Stimulated activated CD4-positive, alpha-beta T cell treated with anti-CD3 and anti-CD28 coated beads, TNF-alpha, amount 100 ng/mL, for 48 hours (primary cell): ENCODE measurements around the gene SCUBE1.

Experiments used
- DNase-seq, 3 donors: peaks; one replicate each; pipeline ENCODE4 v3.0.0-alpha.2; 2020; ENCODE audit warnings: low read depth in 3 of 3

SCUBE1 gene

DNA sequence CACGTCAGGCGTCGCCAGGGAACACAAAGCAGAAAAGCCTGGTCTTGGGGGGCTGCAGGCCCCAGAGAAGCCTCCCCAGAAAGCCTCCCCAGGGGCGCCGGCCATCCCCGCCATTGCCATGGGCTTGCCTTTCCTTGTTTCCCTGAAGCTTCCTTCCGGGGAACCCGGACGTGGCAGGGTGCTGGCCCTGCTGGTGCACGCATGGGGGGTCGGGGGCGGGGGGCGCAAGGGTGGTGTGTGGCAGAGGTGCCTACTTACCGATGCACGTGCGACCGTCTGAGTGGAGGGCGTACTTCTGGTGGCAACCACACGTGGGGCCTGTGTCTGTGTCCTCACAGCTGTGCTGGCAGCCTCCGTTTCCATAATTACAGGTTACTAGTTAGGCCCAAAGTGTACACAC lies 85.2 kb downstream of the SCUBE1 start:
- no peak for DNase-seq

- DNase-seq = no peak
Measured at GRCh38 chr22:43257549-43257948, 85.6 kb downstream of the SCUBE1 start.

DNA sequence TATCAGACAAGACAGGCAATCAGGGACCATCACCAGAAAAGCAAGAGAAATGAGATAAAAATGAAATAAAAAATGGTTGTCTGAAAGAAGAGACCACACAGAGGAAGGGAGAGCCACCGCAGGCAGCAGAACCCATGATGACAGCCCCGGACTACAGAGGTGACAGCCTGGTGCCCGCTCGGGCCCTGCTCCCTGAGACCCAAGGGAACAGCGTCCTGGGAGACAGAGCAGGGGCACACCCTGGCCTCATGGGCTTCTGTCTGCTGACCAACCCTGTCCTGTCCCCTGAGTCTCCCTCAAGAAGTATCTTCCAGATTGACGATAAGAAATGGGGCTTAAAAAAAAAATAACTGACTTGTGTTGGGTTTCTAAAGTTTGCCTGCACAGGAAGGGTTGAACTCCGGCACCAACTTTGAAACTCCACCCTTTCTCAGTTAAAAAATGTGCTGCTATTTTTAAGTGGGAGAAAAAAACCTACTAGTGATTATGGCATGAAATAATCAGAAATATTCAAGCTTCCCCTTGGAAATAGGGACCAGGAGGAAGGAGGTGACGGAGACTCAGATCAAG lies 86.1 kb downstream of the SCUBE1 start:
- no peak for DNase-seq

GRCh38 chr22:43256569-43256968 lies 86.6 kb downstream of the SCUBE1 start:
- DNase-seq = no peak

- DNase-seq = no peak
Measured at GRCh38 chr22:43255299-43255698, 87.9 kb downstream of the SCUBE1 start.

DNA sequence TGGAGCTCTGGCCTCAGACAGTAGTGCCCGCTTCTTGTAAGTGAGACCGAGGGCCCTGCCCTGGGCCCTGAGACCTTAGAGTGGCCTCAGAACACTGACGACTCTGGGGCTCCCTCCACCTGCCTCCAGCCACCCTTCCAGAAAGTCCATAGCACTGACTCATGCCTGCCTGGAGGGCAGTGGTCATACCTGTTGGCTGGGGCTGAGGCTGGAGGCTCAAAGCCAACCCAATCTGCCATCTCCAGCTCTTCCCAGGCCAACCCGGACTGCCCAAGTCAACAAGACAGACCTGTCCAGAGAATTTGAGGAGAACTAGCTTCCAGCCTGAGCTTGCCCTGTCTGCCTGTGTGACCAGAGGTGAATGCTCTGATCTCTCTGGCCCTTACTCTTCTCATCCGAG lies 89.3 kb downstream of the SCUBE1 start:
- no peak for DNase-seq

- no peak for DNase-seq
Measured at GRCh38 chr22:43252319-43252718, 90.9 kb downstream of the SCUBE1 start.

GRCh38 chr22:43249789-43250471 lies 93.2 kb downstream of the SCUBE1 start:
- DNase-seq = no peak

DNA sequence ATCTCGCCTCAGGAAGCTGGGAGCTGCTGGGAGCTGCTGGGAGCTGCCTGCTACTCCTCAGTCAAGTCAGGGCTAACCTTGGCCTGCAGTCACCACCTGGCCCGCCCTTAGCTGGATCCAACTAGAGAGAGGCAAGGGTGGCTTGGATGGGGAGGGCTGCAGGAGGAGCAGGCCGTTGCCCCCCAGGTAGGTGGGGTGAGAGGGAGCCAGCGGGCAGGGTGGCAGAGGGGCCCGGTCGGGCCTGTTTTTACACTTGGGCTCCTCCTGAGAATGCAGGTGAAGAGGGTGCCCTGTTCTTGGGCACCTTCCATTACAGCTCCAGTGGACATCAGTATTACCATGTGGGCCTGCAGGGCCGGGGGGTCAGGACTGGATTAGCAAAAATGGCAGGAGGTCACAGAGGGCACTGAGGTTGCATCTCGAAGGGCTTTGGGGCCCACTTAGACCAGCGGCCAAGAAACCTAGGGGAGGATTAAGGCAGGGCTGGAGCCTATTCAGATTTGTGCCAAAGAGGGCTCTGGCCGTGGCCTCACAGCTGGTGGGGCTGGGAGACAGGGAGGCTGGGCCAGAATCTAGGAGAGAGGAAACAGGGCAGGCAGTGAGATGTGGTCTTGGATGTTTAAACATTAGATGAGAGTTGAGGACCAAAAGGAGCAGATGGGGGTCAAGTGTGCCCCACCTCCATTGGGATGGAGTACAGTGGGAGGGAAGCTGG lies 95.5 kb downstream of the SCUBE1 start:
- DNase-seq = no peak

DNA sequence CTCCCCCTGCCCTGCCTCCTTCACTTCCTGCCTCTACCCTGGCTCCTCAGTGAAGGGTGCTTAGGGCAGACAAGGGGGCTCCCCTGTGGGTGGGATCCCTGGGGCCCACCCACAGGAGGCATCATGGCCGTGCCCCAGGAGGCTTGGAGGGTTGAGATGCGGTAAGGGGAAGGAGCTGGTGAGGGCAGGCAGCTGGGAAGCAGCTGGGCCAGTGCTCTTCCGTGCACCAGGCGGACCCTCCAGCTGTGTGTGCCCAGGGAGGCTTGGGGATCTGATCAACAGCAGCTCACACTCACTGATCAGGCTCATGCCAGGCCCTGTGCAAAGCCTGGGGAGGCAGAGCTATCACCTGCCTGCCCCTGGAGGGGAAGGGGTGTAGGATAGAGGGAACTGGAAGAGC lies 97.0 kb downstream of the SCUBE1 start:
- DNase-seq = no peak

DNA sequence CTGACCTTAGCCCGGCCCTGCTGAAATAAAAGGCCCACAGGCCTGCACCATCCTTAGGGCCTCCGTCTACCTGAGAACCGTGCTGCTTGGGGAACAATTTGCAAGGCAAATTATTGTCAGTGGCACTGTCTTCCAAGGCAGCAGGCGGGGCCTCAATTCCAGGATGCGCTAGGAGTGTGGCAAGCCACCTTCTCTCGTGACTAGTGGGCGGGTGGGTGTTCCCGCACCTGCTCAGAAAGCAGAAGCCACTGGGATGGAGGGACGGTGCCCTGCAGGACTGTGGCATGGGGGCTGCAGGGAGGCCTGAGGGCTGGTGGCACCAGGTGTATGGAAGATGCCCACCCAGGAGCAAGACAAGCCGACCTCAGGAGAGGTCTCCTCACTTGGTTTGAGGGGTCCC lies 97.5 kb downstream of the SCUBE1 start:
- no peak for DNase-seq

DNA sequence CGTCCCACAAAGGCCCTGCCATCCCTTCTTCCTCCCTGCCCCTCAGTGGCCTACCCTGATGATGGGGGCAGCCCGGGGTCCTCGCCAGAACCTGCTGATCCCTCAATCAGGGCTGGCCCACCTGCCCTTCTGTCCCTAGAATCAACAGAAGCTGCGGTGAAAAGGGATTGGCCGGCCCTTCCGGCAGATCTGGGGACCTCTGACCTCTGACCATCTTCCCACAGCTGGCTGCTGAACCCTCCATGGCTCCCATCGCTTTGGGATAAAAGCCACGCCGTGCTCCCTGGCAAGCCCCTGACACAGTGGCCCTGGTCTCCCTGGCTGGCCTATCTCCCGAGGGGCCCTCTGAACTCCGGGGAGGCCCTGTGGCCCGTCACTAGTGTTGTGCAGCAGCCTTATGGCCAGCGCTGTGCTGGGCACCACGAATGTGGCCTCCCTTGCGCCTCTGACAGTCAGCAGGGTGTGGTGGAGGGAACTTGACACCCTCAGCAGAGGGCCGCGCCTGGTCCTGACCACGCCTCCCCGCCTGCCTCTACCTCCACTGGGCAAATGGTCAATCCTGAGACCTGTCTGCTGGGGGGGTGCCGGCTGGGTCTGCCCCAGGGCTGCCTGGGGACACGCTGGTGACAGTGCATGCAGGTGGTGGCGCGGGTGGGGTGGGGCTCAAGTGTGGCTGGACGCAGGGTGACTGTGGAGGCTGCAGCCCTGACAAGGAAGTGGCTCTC lies 98.2 kb downstream of the SCUBE1 start:
- DNase-seq = no peak

- no peak for DNase-seq
Measured at GRCh38 chr22:43244402-43244801, 98.8 kb downstream of the SCUBE1 start.

GRCh38 chr22:43243324-43243723 lies 99.8 kb downstream of the SCUBE1 start:
- no peak for DNase-seq

DNA sequence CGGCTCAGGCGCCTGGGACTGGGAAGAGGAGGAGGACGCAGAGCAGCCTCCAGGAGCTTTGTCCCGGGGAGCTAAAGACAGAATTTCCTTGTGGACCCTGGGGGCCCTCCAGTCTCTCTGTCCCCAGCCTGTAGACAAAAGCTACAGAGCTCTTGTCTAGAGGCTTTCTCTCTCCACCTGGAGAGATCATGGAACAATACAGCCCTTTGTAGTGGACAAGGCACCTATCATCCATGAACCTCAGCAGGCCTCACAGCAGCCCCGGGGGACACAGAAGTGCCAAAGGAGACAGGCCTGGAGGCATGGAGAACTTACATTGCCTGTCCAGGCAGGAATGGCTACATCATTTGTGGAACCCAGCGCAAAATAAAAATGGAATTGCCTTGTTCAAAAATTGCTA lies 100.5 kb downstream of the SCUBE1 start:
- DNase-seq = no peak

- DNase-seq = no peak
Measured at GRCh38 chr22:43241699-43242386, 101.3 kb downstream of the SCUBE1 start.

DNA sequence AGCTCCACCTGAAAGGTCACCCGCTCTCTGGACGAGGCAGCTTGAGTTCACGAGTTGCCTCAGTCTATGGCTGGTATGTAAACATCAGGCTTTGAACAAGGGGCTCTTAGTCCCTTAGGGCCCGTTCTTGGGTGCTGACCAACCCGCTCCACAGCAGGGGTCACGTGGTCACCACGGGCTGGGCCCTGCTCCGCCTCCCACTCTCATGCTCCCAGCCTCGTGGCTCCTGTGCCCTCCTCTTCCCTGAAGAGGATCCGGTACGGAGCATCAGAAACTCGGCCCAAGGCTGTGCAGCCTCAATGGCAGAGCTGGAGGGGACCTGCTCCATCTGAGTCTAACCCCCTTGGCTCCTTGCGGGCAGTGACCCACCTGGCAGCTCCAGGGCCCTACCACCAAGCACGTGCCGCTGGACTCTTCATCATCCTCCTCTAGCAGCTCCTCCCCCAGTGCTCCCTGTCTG lies 102.0 kb downstream of the SCUBE1 start:
- no peak for DNase-seq

- no peak for DNase-seq
Measured at GRCh38 chr22:43240614-43241013, 102.6 kb downstream of the SCUBE1 start.

DNA sequence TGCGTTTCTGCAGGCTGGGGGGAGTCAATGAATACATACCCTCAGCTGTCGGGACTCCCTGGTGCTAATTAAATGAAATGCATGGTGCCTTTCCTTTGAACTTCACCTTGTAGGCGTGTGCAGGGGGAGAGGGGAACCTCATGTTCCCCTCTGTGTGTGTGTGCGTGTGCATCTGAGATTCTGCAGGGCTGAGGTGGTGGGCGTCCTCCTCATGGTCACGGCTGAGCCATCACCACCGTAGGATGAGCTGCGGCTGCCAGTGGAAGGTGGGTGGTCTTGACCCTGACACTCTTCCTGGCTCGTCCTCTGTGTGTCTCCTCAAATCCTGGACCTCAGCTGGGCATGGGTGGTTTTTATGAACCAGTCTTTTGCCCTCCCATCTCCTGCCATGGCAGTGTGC lies 103.2 kb downstream of the SCUBE1 start:
- DNase-seq = no peak

- no peak for DNase-seq
Measured at GRCh38 chr22:43239193-43239780, 103.9 kb downstream of the SCUBE1 start.

GRCh38 chr22:43238526-43239006 lies 104.6 kb downstream of the SCUBE1 start:
- no peak for DNase-seq
